GM18907 (cell line): ENCODE data around the gene LSMEM2.
"Not testable (repeated sequence)": the region's sequence is repeated elsewhere in the genome, so short reads cannot be mapped to it uniquely, and the experiment has no call there.

Experiments used
- ATAC-seq: cut with Tn5 transposase; IDR thresholded peaks from one replicate; pipeline ENCODE4 v1.9.1; 2021; ENCODE audit warnings: mild to moderate bottlenecking, moderate library complexity; ENCODE audit not compliant: unreplicated experiment

The LSMEM2 gene

GRCh38 chr3:50278880-50279224 is at the start of gene LSMEM2:
TSS of gene LSMEM2 (plus strand) at chr3:50279087. CDS start at chr3:50279114, 27 bp downstream.
- ATAC-seq, result no peak

GRCh38 chr3:50229490-50229889 is 49.4 kb upstream of the LSMEM2 start:
- ATAC-seq, result no peak

GRCh38 chr3:50230104-50230793 is 48.6 kb upstream of the LSMEM2 start:
- ATAC-seq, result no peak

- ATAC-seq, result no peak
Measured at GRCh38 chr3:50230794-50231125, 48.1 kb upstream of the LSMEM2 start.

GRCh38 chr3:50231581-50231980 is 47.3 kb upstream of the LSMEM2 start:
- ATAC-seq, result no peak

- ATAC-seq, result no peak
Measured at GRCh38 chr3:50232303-50232702, 46.6 kb upstream of the LSMEM2 start.

- ATAC-seq, result no peak
Measured at GRCh38 chr3:50233176-50233575, 45.7 kb upstream of the LSMEM2 start.

- ATAC-seq, result peak; percentile 91
Measured at GRCh38 chr3:50235716-50236483, 43.0 kb upstream of the LSMEM2 start, which contains the start of gene GNAI2. TSS of gene GNAI2 (plus strand) at chr3:50236204. CDS start at chr3:50236336, 132 bp downstream.

- ATAC-seq, result no peak
Measured at GRCh38 chr3:50236484-50237132, 42.3 kb upstream of the LSMEM2 start.

- ATAC-seq, result no peak
Measured at GRCh38 chr3:50237133-50237651, 41.7 kb upstream of the LSMEM2 start.

GRCh38 chr3:50237754-50238548 is 40.9 kb upstream of the LSMEM2 start:
- ATAC-seq, result peak; percentile 37

- ATAC-seq, result no peak
Measured at GRCh38 chr3:50238549-50239026, 40.3 kb upstream of the LSMEM2 start.

GRCh38 chr3:50239649-50240048 is 39.2 kb upstream of the LSMEM2 start:
- ATAC-seq, result no peak

GRCh38 chr3:50241163-50241562 is 37.7 kb upstream of the LSMEM2 start:
- no peak for ATAC-seq

- no peak for ATAC-seq
Measured at GRCh38 chr3:50241713-50242380, 37.0 kb upstream of the LSMEM2 start.

- no peak for ATAC-seq
Measured at GRCh38 chr3:50242381-50242770, 36.5 kb upstream of the LSMEM2 start.

- ATAC-seq, result no peak
Measured at GRCh38 chr3:50242851-50243542, 35.9 kb upstream of the LSMEM2 start.

- no peak for ATAC-seq
Measured at GRCh38 chr3:50243543-50243895, 35.4 kb upstream of the LSMEM2 start.

GRCh38 chr3:50244813-50245212 is 34.1 kb upstream of the LSMEM2 start:
- not testable (repeated sequence) for ATAC-seq

GRCh38 chr3:50245251-50245745 is 33.6 kb upstream of the LSMEM2 start:
- no peak for ATAC-seq
